ENCODE data around the gene OR1L8. TPM values are rescaled to one million over a fixed set of nuclear protein-coding genes. Genes with fewer than 3 reads are reported as not detected.
"Not testable (repeated sequence)": the region's sequence is repeated elsewhere in the genome, so short reads cannot be mapped to it uniquely, and the experiment has no call there.

The OR1L8 gene
- total RNA-seq, 1 experiment from 2014 or later = not detected

- no peaks in the 10 kb centered on the region; the same call in 1 of the 2 replicates for H3K27me3 ChIP-seq (replicated peaks)
- H3K9me3 ChIP-seq (replicated peaks) = no peaks in the 10 kb centered on the region
- H3K4me3 ChIP-seq = no peak overlapping the region
- DNase-seq (ENCODE audit: low read depth in 1 of 2, low spot score in 2 of 2) = no peak
- no peaks in the 10 kb centered on the region for H3K36me3 ChIP-seq
- no peaks in the 10 kb centered on the region for H3K4me1 ChIP-seq (replicated peaks)
- no peak overlapping the region for H3K27ac ChIP-seq
Measured at GRCh38 chr9:122546196-122546595, 37.0 kb downstream of the OR1L8 start.

DNA sequence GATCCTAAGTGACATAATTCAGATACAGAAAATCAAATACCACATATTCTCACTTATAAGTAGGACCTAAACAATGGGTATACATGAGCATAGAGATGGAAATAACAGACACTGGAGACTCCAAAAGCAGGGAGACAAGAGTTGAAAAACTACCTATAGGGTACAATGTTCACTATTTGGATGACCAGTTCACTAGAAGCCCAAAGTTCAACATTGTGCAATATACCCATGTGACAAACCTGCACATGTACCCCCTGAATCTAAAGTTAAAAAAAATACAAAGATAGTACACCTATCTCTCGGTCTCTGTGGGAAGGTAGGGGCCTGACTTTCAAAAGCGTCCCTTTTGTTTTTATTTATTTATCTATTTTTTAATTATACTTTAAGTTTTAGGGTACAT, 44.4 kb downstream of the OR1L8 start:
- no peaks in the 10 kb centered on the region for H3K4me1 ChIP-seq (replicated peaks)
- no peak for DNase-seq (ENCODE audit: low read depth in 1 of 2, low spot score in 2 of 2)
- no peak overlapping the region for H3K4me3 ChIP-seq
- no peaks in the 10 kb centered on the region for H3K36me3 ChIP-seq
- H3K27me3 ChIP-seq (replicated peaks) = no peaks in the 10 kb centered on the region
- no peaks in the 10 kb centered on the region for H3K9me3 ChIP-seq (replicated peaks)
- H3K27ac ChIP-seq = no peak overlapping the region

DNA sequence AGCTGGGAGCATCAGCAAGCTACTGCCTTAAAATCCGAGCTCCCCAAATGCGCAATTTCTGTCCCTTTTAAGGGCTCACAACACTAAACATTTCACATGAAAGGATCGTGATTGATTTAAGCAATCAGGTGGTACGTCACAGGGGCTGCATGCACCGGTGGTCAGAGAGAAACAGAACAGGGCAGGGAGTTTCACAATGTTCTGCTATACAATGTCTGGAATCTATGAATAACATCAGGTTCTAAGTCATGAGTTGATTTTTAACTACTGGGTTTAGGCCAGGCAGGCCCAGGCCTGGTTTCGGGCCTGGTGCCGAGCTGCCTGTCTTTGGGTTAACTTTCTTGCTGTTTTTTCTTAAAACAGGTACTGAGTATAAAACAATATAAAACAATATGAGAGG, 46.1 kb downstream of the OR1L8 start:
- H3K9me3 ChIP-seq (replicated peaks); H3K27me3 ChIP-seq (replicated peaks); H3K4me3 ChIP-seq; H3K4me1 ChIP-seq (replicated peaks); H3K27ac ChIP-seq; DNase-seq (ENCODE audit: low read depth in 1 of 2, low spot score in 2 of 2); H3K36me3 ChIP-seq: not testable (repeated sequence)

- H3K27ac ChIP-seq = no peak overlapping the region
- H3K36me3 ChIP-seq = no peaks in the 10 kb centered on the region
- no peaks in the 10 kb centered on the region for H3K4me1 ChIP-seq (replicated peaks)
- no peaks in the 10 kb centered on the region for H3K27me3 ChIP-seq (replicated peaks)
- H3K4me3 ChIP-seq = no peak overlapping the region
- no peaks in the 10 kb centered on the region for H3K9me3 ChIP-seq (replicated peaks)
- DNase-seq (ENCODE audit: low read depth in 1 of 2, low spot score in 2 of 2) = no peak
Measured at GRCh38 chr9:122536134-122536533, 47.0 kb downstream of the OR1L8 start.

DNA sequence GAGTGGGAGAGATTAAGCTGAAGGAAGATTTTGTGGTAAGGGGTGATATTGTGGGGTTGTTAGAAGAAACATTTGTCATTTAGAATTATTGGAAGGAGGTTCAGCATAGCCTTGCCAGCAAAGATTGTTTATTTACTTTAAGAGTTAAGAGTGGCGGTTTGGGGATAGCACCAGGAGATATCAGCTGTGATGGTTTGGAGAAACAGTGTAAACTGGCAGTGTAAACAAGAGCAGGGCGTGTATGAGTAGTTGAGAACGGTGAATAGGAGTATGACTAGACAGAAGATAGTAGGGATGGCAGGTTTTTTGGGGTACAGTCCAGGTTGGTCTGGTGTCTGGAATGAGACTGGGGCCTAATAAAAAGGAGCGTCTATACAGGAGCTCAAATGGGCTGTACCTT, 52.0 kb downstream of the OR1L8 start:
- H3K27me3 ChIP-seq (replicated peaks); H3K4me1 ChIP-seq (replicated peaks); H3K4me3 ChIP-seq: not testable (repeated sequence)

DNA sequence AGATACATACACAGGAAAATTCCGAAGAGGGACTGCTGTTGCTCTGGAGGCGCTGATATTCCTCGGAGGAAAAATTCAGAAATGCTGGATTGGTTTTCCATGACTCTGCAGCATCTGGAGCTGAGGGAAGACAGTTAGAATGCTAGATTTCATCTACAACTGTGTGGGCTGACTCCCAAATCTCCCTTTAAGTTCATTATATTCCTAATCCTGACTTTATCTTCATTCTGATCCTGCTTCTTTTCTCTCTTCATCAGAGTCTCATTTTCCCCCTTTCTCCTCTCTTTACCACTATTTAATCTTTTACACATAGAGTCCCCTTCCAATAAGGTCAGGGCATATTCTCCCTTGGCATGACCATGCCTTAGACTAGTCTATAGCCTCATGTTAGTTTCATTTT, 56.0 kb downstream of the OR1L8 start, which contains the start of gene OR1N1:
Gene OR1N1 (minus strand): TSS at position 101 of the 400 bp plus-strand sequence. CDS start 0 bp downstream, at position 101.
- Histone ChIP-seq H3K9me3 (replicated peaks) (no peaks in the 10 kb centered on the region), H3K36me3 (no peaks in the 10 kb centered on the region), H3K4me3 (no peak within 1 kb of the TSS), H3K27me3 (replicated peaks) (no peaks in the 10 kb centered on the region), H3K27ac (no peak within 1 kb of the TSS), H3K4me1 (replicated peaks) (no peaks in the 10 kb centered on the region)
- no peak for DNase-seq (ENCODE audit: low read depth in 1 of 2, low spot score in 2 of 2)

More for the DNA sequence above, 52.0 kb downstream of the OR1L8 start:
- not testable (repeated sequence) for H3K9me3 ChIP-seq (replicated peaks); H3K27ac ChIP-seq; H3K36me3 ChIP-seq; DNase-seq (ENCODE audit: low read depth in 1 of 2, low spot score in 2 of 2)

DNA sequence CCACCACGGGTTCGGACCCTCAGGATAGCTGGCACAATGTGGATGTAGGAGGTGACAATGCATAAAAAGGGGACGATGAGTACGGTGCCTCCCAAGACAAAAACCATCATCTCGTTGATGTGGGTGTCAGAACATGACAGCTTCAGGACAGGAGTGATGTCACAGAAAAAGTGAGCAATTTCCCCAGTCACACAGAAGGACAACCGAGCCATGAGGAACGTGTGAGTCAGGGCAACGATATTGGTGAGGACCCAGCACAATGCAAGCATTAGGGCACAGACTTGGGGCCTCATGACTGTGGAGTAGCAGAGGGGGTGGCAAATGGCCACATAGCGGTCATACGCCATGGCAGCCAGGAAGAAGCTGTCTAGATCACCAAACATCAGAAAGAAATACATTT, 56.6 kb downstream of the OR1L8 start:
- no peaks in the 10 kb centered on the region for H3K27me3 ChIP-seq (replicated peaks)
- DNase-seq (ENCODE audit: low read depth in 1 of 2, low spot score in 2 of 2) = no peak
- H3K4me1 ChIP-seq (replicated peaks) = no peaks in the 10 kb centered on the region
- H3K4me3 ChIP-seq = no peak overlapping the region
- no peaks in the 10 kb centered on the region for H3K9me3 ChIP-seq (replicated peaks)
- H3K36me3 ChIP-seq = no peaks in the 10 kb centered on the region
- H3K27ac ChIP-seq = no peak overlapping the region

DNA sequence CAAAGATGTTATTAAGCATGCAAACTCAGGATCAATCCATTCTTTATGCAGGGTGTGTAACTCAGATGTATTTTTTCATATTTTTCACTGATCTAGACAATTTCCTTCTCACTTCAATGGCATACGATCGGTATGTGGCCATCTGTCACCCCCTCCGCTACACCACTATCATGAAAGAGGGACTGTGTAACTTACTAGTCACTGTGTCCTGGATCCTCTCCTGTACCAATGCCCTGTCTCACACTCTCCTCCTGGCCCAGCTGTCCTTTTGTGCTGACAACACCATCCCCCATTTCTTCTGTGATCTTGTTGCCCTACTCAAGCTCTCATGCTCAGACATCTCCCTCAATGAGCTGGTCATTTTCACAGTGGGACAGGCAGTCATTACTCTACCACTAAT, 63.8 kb downstream of the OR1L8 start:
- no peak for DNase-seq (ENCODE audit: low read depth in 1 of 2, low spot score in 2 of 2)
- Histone ChIP-seq H3K4me1 (replicated peaks) (no peaks in the 10 kb centered on the region), H3K27ac (no peak overlapping the region), H3K9me3 (replicated peaks) (no peaks in the 10 kb centered on the region), H3K4me3 (no peak overlapping the region), H3K27me3 (replicated peaks) (no peaks in the 10 kb centered on the region; the same call in 1 of the 2 replicates), H3K36me3 (no peaks in the 10 kb centered on the region)

DNA sequence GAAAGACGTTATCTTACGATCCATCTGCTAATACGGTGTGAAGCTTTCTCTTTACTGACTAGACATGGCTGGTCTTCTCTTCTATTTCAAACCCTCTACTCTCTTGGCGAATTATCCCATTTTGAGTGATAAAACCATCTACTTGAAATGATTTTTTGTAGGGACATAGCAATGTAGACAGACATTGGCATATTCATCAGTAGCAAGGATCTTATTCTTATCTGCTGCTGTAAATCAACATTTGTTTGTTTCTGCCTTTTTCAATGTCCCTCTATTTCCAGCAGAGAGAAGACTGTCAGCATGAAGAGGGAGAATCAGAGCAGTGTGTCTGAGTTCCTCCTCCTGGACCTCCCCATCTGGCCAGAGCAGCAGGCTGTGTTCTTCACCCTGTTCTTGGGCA, 64.3 kb downstream of the OR1L8 start, which contains the start of gene OR1J4:
Gene OR1J4 (plus strand): TSS at position 301 of the 400 bp plus-strand sequence. CDS start 0 bp downstream, at position 301.
- H3K4me3 ChIP-seq = no peak within 1 kb of the TSS
- H3K27ac ChIP-seq = no peak within 1 kb of the TSS

DNA sequence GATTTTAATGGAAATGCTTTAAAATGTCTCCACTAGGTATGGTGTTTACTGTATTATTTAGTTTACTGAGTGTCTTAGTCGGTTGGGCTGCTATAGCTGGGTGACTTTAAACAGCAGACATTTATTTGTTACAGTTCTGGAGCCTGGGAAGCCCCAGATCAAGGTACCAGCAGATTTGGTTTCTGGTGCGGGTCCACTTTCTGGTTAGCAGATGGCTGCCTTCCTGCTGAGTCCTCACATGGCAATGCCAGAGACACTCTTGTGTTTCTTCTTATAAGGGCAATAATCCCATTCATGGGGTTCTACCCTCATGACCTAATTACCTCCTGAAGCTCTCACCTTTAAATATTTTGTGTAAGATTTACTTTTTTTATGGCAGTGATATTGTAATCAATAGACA, 65.0 kb downstream of the OR1L8 start:
- H3K4me3 ChIP-seq = no peak overlapping the region
- no peak overlapping the region for H3K27ac ChIP-seq
- H3K36me3 ChIP-seq = no peaks in the 10 kb centered on the region
- no peaks in the 10 kb centered on the region for H3K9me3 ChIP-seq (replicated peaks)
- no peak for DNase-seq (ENCODE audit: low read depth in 1 of 2, low spot score in 2 of 2)
- no peaks in the 10 kb centered on the region for H3K4me1 ChIP-seq (replicated peaks)
- H3K27me3 ChIP-seq (replicated peaks) = no peaks in the 10 kb centered on the region; the same call in 1 of the 2 replicates

More for the DNA sequence above, 64.3 kb downstream of the OR1L8 start, which contains the start of gene OR1J4:
- DNase-seq (ENCODE audit: low read depth in 1 of 2, low spot score in 2 of 2) = no peak
- Histone ChIP-seq H3K4me1 (replicated peaks) (no peaks in the 10 kb centered on the region), H3K9me3 (replicated peaks) (no peaks in the 10 kb centered on the region), H3K36me3 (no peaks in the 10 kb centered on the region), H3K27me3 (replicated peaks) (no peaks in the 10 kb centered on the region; the same call in 1 of the 2 replicates)

Other genes starting within 250 kb of the OR1L8 start
- gene PTGS1, start 212.4 kb downstream of the OR1L8 start, total RNA-seq (2014; rRNA removed; shearing (Covaris generic)) = 0.39 and 0.97 TPM in 2 replicates
- not detected in 2 replicates for gene OR1J1, start 105.5 kb downstream of the OR1L8 start, total RNA-seq (2014; rRNA removed; shearing (Covaris generic))
- not detected in 2 replicates for gene OR1J2, start 72.6 kb downstream of the OR1L8 start, total RNA-seq (2014; rRNA removed; shearing (Covaris generic))
- not detected in 2 replicates for gene OR1J4, start 64.2 kb downstream of the OR1L8 start, total RNA-seq (2014; rRNA removed; shearing (Covaris generic))
- not detected in 2 replicates for gene OR1N1, start 56.1 kb downstream of the OR1L8 start, total RNA-seq (2014; rRNA removed; shearing (Covaris generic))
- not detected in 2 replicates for gene OR1N2, start 30.3 kb downstream of the OR1L8 start, total RNA-seq (2014; rRNA removed; shearing (Covaris generic))
- not detected in 2 replicates for gene OR1Q1, start 31.4 kb upstream of the OR1L8 start, total RNA-seq (2014; rRNA removed; shearing (Covaris generic))
- not detected in 2 replicates for gene OR1B1, start 74.2 kb upstream of the OR1L8 start, total RNA-seq (2014; rRNA removed; shearing (Covaris generic))
- not detected in 2 replicates for gene OR1L1, start 78.3 kb upstream of the OR1L8 start, total RNA-seq (2014; rRNA removed; shearing (Covaris generic))
- gene OR1L3, start 91.7 kb upstream of the OR1L8 start, total RNA-seq (2014; rRNA removed; shearing (Covaris generic)) = not detected in 2 replicates
- not detected in 2 replicates for gene OR1L4, start 140.6 kb upstream of the OR1L8 start, total RNA-seq (2014; rRNA removed; shearing (Covaris generic))
- not detected in 2 replicates for gene OR1L6, start 158.9 kb upstream of the OR1L8 start, total RNA-seq (2014; rRNA removed; shearing (Covaris generic))
- not detected in 2 replicates for gene OR5C1, start 205.5 kb upstream of the OR1L8 start, total RNA-seq (2014; rRNA removed; shearing (Covaris generic))
- gene OR1K1, start 216.7 kb upstream of the OR1L8 start, total RNA-seq (2014; rRNA removed; shearing (Covaris generic)) = not detected in 2 replicates
- 28.4 and 31.1 TPM in 2 replicates for gene PDCL, start 245.2 kb upstream of the OR1L8 start, total RNA-seq (2014; rRNA removed; shearing (Covaris generic))